Measurements from ENCODE around the gene LPAR6. TPM values are rescaled to one million over a fixed set of nuclear protein-coding genes. Genes with fewer than 3 reads are reported as not detected.
A peak's percentile ranks its signal among the peaks of the same experiment; 100 is the strongest.

The LPAR6 gene
- total and polyA plus RNA-seq, 4 donors = 13.3 to 49.0 (median 25.9) TPM

DNA sequence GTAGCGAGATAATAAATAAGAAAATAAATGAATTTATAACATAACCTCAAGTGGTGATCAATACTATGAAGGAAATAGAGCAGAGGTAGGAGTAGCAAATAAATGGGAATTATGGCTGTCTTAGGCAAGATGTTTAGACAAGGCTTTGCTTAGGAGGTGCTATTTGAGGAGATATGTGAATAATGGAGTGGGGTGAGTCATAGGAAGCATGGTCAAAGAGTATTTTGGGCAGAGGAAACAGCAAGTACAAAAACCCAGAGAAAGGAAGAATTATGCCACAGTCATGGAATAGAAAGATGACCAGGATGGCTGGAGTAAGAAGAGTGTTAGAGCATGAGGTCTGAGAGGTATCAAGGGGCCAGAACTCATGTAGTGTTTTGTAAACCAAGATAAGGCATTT, 33.6 kb upstream of the LPAR6 start:
- ATAC-seq (ENCODE audit: insufficient read depth, low FRiP score) (peak; percentile 77), DNase-seq (no peak)
- Histone ChIP-seq H3K27me3 (ENCODE audit: control insufficient read depth in 3 of 3, insufficient read depth in 3 of 3, low read length in 2 of 3) (no peaks in the 10 kb centered on the region), H3K9me3 (ENCODE audit: control insufficient read depth in 4 of 4, insufficient read depth in 3 of 4, low read length in 3 of 4) (peaks cover 0 to 3% (median 0%) of the 10 kb centered on the region in 4 donors), H3K27ac (ENCODE audit: low read depth in 1 of 2, low read length in 1 of 2) (peak overlapping the region in 1 of 2 donors; percentile 29), H3K4me3 (no peak overlapping the region), H3K4me1 (ENCODE audit: control insufficient read depth in 5 of 5, insufficient read depth in 5 of 5, low read length in 5 of 5) (peaks cover 0 to 6% (median 0%) of the 10 kb centered on the region in 5 donors), H3K36me3 (ENCODE audit: control insufficient read depth in 4 of 4, insufficient read depth in 4 of 4, low read length in 4 of 4) (no peaks in the 10 kb centered on the region), H3K9ac (ENCODE audit: insufficient read depth in 1 of 2, low read length in 2 of 2) (no peak overlapping the region)
- TF ChIP-seq, protein P1, sequence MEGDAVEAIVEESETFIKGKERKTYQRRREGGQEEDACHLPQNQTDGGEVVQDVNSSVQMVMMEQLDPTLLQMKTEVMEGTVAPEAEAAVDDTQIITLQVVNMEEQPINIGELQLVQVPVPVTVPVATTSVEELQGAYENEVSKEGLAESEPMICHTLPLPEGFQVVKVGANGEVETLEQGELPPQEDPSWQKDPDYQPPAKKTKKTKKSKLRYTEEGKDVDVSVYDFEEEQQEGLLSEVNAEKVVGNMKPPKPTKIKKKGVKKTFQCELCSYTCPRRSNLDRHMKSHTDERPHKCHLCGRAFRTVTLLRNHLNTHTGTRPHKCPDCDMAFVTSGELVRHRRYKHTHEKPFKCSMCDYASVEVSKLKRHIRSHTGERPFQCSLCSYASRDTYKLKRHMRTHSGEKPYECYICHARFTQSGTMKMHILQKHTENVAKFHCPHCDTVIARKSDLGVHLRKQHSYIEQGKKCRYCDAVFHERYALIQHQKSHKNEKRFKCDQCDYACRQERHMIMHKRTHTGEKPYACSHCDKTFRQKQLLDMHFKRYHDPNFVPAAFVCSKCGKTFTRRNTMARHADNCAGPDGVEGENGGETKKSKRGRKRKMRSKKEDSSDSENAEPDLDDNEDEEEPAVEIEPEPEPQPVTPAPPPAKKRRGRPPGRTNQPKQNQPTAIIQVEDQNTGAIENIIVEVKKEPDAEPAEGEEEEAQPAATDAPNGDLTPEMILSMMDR (IDR thresholded peaks at IDR 0.05; ENCODE audit: control extremely low read depth, extremely low read depth) = no peak
- WGBS, 2 donors = 94 to 99% methylated on average over 1 of the region's 1 CpG

DNA sequence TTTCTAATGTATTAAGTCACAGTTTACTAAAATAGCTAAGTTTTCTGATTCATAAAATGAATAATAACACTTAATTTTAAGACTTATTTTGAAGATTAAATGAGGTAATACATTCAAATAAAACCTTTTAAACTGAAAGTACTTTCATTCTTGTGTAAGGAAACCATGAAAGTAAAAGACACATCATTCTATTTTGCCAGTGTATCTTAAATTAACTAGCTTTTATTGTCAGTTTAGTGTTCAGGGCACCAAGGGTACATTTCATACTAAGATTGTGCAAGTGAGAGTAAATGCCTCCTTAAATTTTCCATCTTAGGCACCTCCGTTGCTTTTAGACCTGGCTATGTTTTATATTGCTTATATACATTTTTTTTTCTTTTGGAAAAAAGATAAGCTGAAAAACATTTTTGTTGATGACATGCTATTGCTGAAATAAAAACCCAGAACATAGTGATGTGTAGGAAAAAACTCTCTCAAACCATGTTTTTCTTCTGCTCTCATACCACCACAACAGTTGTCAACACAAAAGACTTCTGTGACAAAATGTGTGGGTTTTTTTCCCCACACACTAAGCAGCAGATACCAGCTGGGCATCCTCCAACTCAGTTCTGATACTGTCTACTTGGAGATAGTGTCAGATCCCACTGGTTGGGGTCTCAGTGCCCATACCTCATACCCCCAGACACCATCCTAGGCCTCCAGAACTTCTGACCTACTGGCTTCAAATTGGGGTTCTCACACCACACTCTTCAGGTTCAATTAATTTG, 30.7 kb upstream of the LPAR6 start:
- Histone ChIP-seq H3K27ac (ENCODE audit: low read depth in 1 of 2, low read length in 1 of 2) (no peak overlapping the region), H3K4me3 (no peak overlapping the region), H3K27me3 (ENCODE audit: control insufficient read depth in 3 of 3, insufficient read depth in 3 of 3, low read length in 2 of 3) (no peaks in the 10 kb centered on the region), H3K36me3 (ENCODE audit: control insufficient read depth in 4 of 4, insufficient read depth in 4 of 4, low read length in 4 of 4) (no peaks in the 10 kb centered on the region), H3K4me1 (ENCODE audit: control insufficient read depth in 5 of 5, insufficient read depth in 5 of 5, low read length in 5 of 5) (peaks cover 0 to 6% (median 0%) of the 10 kb centered on the region in 5 donors), H3K9me3 (ENCODE audit: control insufficient read depth in 4 of 4, insufficient read depth in 3 of 4, low read length in 3 of 4) (no peaks in the 10 kb centered on the region), H3K9ac (ENCODE audit: insufficient read depth in 1 of 2, low read length in 2 of 2) (no peak overlapping the region)
- WGBS, 2 donors = 72% methylated on average over 1 of the region's 1 CpG
- ATAC-seq (ENCODE audit: insufficient read depth, low FRiP score) (no peak), DNase-seq (no peak)
- TF ChIP-seq, protein P1 (IDR thresholded peaks at IDR 0.05; ENCODE audit: control extremely low read depth, extremely low read depth) = no peak

- 23 to 53% methylated on average over 3 of the region's 3 CpGs for WGBS, 2 donors
- peak; percentile 41 for ATAC-seq (ENCODE audit: insufficient read depth, low FRiP score)
- TF ChIP-seq, protein P1 (IDR thresholded peaks at IDR 0.05; ENCODE audit: control extremely low read depth, extremely low read depth) = no peak
- no peaks in the 10 kb centered on the region for H3K36me3 ChIP-seq (ENCODE audit: control insufficient read depth in 4 of 4, insufficient read depth in 4 of 4, low read length in 4 of 4)
- H3K4me1 ChIP-seq (ENCODE audit: control insufficient read depth in 5 of 5, insufficient read depth in 5 of 5, low read length in 5 of 5) = peaks cover 0 to 22% (median 7%) of the 10 kb centered on the region in 5 donors
- no peaks in the 10 kb centered on the region for H3K27me3 ChIP-seq (ENCODE audit: control insufficient read depth in 3 of 3, insufficient read depth in 3 of 3, low read length in 2 of 3)
- no peaks in the 10 kb centered on the region for H3K9me3 ChIP-seq (ENCODE audit: control insufficient read depth in 4 of 4, insufficient read depth in 3 of 4, low read length in 3 of 4)
- peak overlapping the region in 1 of 2 donors; percentile 0 for H3K9ac ChIP-seq (ENCODE audit: insufficient read depth in 1 of 2, low read length in 2 of 2)
- H3K4me3 ChIP-seq = no peak overlapping the region
- H3K27ac ChIP-seq (ENCODE audit: low read depth in 1 of 2, low read length in 1 of 2) = no peak overlapping the region
- peak; percentile 83 to 88 (median 87) for DNase-seq
Observed at GRCh38 chr13:48437371-48437770, 24.5 kb upstream of the LPAR6 start.

Data from lung (tissue), 12 donors.